GM21515 (cell line): Measurements from ENCODE around the gene ABCB9.

Experiments used
- ATAC-seq: cut with Tn5 transposase; IDR thresholded peaks from one replicate; pipeline ENCODE4 v1.9.1; 2021; ENCODE audit not compliant: unreplicated experiment

Gene ABCB9

DNA sequence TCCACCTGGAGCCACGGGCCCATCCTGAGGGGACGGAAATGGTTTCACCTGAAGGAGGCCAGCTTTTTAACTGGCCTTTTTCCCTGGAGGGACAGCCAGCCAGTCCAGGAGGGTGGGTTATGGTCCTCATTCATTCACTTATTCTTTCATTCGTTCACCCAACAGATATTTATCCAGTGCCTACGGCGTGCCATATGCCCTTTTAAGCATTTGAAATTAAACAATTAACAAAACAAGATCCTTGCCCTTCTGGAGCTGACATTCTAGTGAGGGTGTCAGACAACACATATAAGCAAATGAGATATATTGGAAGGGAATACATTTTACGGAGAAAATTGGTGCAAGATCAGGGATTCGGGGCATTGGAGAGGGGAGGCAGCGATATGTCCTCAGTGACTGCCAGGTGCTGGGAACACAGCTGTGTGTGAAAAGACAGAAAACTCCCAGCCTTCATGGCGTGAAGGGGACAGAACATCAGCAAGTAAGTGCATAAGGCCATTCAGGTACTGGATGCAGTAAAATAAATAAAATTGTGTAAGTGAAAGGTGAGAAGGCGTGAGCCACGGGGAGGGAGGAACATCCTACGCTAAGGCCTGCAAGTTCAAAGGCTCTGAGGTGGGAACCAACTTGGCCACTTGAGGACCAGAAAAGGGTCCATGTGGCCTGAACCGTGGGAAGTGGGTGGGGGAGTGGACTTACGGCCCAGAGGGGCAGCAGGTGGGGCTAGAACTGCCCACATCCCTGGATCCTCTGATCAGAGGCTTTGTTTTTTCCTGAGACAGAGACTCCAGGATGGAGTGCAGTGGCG is 684 bp upstream of the ABCB9 start:
- ATAC-seq = no peak

DNA sequence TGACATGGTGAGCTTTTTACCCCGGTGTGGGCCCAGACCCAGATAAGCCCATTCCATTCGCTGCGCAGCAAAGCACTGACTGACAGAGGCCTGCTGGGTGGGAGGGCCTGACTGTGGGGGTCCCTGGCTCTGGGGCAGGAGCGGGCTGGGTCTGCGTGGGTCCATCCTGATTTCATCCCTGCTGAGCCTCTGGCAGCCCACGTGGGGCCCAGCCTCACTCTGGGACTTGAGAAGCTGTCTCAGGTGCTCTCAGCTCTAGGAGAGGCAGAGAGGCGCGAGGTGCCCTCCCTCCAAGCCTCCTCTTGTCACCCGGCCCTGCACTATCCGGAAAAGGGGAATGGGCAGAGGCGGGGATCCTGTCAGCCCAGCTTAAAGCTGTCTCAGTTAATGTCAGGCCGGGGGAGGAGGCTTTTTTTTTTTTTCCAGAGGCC is 927 bp downstream of the ABCB9 start:
- ATAC-seq = no peak

DNA sequence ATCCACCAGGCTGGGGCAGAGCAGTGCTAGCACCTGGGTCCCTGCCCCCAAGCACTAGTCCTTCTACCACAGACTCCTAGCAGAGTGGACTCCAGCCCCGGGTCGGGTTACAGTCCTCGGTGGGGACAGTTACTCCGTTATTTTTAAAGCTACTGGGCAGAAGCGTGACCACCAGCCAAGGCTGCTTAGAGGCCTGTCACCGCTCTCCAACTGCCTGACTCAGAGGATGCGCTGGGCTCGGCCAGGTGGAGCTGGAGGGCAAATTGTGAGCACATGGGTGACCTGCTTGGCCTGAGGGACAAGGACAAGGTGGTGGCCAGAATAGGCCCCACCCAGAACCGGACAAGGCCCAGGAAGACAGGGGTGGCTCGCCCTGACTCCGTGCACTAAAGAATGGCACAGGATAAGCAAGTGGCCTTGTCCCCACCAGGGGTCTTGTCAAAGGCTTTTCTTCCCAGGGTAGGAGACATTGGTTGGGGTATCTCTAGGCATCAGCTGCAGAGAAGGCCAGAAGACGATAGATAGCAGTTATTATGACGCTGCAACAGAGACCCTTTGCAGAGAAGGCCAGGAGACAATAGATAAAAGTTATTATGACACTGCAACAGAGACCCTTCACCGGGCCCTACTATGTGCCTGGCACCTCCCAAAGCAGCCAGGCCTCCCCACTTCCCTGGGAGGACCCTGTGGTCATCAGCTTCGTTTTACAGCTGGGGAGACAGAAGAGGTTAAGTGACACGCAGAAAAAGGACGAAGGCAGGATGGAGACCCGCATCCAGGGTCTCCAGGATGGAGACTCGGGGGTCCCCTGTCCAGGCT is 1.6 kb downstream of the ABCB9 start:
- ATAC-seq = no peak

DNA sequence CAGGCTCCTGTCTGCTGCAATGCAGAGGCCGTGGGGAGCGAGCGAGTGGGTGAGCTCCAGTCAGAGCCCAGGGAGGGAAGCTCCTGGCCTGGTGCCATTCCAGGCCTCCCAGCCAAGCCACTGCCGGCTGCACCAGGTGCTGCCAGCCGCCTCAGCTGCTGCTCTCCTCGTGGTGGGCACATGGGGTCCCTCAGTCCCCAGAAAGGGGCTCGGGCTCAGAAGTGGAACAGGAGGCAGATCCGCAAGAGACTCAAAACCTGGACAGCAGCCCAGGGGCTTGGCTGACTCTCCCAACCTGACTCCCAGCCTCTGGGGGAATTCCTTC is 2.4 kb downstream of the ABCB9 start:
- no peak for ATAC-seq

DNA sequence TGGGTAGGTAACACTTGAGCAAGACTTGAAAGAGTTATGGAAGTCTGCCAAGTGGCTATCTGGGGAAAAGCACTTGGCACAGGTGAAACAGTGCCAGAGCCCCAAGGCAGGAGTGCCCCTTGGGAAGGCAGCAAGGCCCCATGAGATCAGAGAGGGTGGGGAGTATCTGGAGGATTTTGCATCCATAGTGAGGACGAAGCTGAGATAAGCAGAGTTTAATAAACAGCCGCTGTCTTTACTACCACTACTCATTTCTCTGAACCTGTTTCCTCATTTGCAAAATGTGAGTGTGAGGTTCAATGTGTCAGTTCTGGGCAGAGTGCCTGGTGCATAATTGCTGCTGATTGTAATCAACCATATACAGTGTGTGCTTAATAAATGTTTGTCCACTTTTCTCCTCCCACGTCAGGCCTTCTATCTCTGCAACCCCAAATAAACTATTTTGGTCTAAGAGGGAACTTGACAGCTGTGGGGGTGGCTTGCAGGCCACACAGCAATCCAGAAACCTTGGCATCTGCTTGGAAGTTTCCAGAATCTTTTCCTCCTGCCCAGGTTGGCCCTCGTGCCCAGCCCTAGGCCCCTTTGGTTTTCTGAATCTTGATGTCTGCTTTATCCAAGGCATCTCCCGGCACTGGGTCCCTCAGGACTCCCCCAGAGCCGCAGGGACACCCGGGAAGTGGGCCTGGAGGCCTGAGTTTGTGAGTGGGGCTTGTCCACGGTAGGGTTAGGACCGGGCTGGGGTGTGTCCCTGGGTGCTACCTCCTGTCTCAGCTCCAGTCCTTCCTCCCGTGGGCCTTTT is 4.5 kb downstream of the ABCB9 start:
- no peak for ATAC-seq

DNA sequence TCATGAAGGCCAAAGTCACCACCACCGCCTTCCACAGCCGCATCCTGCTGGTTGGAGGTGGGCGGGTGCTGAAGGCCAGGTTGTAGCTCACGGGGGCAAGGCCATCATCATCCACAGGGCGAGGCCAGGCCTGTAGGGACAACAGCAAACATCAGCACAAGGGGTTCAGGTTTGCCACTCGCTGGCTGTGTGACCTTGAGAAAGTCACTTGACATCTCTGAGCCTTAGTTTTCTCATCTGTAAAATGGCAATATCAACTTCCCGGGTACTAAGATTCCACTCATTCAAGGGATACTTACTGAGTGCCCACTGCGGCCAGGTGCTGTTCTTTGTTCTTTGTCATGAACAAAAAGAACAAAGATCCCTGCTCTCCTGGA is 6.1 kb downstream of the ABCB9 start:
- no peak for ATAC-seq

DNA sequence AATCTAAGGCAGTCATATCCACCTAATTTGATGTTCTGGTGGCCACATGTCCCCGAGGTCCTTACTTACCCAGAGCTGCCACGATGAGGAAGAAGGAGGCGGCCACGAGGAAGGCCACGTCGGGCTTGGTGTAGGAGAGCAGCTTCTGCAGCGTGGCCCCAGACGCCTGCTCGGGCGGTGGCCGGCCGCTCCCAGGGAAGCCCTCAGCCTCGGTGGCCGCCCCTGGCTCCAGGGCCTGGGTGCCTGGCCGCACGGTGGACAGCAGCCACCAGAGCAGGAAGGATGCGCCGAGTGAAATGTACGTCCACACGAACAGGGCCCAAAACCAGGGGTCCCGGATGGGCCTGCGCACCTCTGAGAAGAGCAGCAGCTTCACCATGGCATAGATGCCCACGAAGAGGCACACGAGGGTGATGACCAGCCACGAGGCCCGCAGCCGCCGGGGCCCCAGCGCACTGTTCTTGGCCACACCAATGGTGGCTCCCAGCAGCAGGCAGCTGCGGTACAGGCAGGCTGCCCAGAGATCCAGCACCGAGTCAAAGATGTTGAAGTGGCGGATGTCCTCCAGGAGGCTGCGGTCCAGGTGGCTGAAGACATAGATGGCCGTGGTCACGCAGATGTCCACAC is 6.6 kb downstream of the ABCB9 start:
- ATAC-seq = no peak

DNA sequence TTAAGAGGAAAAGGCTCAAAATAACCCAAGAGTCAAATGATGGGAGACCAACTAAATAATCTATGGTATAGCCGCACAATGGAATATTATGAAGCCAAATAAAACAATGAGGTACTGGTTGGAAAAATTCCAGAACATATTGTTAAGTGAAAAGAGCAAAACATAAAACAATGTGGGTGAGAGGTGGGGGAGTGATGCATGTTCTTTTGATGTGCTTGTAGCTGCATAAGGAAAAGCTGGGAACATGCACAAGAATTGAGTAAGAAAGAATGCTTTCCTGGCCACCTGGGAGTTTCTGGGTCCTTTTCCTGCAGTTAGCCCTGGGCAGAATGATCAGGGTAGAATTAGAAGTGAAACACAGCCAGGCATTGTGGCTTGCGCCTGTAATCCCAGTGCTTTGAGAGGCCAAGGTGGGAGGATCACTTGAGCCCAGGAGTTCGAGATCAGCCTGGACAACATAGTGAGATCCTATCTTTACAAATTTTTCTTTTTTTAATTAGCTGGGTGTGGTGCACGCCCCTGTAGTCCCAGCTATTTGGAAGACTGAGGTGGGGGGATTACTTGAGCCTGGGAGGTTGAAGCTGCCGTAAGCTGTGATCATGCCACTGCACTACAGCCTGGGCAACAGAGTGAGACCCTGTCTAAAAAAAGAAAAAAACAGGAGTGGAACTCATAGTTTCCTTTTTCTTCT is 7.9 kb downstream of the ABCB9 start:
- no peak for ATAC-seq

DNA sequence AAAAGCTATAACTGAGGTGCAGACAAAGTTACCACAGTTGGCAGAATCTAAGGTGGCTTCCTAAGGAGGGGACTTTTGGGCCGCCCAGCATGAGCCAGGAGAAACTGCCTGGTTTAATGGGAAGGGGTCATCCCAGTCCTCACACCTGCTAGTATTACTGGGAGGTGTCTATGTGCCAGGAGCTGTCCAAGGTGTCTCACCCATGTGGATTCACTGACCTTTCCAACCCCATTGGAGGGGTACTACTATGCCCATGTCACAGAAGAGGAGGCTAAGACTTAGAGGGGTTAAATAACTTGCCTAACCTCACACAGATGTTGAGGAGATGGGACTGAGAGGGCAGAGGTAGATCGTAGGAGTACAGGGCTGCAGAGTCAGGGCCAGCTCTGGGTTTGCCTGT is 10.2 kb downstream of the ABCB9 start:
- no peak for ATAC-seq

DNA sequence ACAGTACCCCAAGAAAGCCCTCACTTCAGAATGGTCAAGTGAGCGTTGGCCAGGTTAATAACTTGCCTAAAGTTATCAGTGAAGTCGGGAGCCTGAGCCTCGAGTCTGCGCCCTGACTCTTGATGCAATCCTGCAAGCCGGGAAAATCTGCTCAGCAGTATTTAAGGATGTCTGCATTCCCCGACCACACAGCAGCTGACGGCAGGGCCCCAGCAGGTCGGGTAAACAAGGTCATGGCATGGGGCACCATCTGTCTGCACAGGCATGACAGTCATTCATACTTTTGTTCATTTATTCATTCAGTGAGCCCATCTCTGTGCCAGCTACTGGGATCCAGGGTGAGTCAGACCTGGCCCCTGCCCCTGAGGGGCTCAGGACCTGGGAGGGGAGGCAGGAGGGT is 11.1 kb downstream of the ABCB9 start:
- no peak for ATAC-seq

DNA sequence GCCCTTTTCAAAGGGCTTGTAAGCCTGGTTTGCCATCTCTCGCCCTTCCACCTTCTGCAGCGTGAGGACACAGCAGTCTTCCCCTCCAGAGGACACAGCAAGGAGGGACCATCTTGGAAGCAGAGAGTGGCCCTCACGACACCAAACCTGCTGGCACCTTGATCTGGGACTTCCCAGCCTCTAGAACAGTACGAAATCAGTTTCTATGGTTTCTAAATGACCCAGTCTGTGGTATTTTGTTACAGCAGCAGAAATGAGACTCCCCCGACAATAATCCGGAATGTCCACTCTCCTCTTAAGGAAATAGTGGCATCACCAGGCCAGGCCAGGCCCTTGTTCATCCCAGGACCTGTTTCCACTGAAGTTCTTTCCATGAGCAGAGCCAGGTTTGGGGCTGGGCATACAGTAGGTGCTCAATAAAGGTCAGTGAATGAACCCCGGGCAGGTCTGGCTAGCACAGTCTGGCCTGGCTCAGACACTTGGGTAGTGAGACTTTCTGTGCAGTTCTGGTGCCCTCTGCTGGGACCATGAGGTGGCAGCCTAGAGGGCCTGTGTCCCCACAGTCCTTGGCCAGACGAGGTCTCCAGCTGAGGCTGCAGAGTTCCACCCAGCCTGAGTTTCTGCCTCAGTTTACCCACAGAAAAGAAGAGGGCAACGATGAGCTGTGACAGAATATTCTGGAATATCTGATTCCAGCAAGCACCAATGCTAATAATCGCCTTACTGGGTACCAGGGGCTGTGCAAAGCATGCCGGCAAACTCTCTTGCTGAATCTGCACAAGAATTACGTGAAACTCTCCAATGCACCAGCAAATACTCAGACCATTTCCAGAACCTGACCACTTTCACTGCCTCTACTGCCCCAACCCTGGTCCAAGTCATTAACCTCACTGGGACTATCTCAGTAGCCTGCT is 14.0 kb downstream of the ABCB9 start:
- peak; percentile 63 for ATAC-seq

DNA sequence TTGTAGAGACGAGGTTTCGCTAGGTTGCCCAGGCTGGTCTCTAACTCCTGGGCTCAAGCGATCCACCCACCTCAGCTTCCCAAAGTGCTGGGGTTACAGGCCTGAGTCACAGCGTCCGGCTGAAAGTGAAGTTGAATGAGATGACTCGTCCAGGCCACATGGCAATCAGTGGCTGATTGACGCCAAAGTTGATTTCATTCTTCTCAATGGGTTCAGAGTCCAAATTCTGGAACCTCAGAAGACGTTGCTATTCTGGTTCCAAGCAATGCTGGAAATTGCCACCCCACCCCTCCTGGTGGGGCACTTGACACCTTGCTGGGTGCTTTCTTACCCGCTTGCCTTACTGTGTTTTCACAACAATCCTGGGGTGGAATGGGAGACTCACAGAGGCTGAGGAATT is 14.9 kb downstream of the ABCB9 start:
- no peak for ATAC-seq

DNA sequence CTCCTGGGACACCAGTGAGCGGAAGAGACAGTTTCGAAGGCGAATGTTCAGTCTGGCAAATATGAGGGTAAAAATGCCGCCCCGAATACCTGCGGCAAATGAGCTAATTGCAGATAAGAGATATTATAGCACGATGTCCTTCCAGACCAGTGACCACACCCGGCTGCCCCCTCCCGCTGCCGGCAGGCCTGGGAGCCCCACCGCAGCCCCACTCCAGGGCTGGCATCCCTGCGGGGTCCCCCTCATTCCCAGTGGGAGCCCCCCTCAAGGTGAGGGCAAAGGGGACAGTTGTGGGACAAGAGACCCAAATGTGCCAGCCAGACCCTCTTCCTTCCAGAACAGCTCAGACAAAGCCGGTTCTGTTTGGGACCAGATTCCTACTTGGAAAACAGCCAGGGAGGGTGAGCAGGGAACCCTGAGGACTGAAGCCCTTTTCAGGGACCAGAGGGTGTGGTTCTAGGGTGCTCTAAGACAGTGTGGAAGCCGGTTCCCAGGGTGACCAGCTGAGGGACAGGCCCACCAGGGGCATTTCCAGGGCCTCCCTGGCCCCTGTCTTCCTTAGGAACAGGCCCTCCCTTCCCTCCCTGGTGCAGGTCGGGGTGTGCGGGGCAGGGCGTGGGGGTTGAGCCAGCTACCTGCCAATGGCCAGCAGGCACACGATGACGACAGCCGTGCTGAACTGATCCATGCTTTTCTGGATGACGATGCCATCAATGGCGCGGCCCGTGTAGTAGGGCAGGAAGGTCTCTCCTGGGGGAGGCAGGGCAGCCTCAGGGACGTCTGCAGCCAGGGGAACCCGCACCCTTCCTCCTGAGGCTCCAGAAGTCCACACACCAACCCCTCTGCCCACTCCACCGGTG is 16.2 kb downstream of the ABCB9 start:
- no peak for ATAC-seq

DNA sequence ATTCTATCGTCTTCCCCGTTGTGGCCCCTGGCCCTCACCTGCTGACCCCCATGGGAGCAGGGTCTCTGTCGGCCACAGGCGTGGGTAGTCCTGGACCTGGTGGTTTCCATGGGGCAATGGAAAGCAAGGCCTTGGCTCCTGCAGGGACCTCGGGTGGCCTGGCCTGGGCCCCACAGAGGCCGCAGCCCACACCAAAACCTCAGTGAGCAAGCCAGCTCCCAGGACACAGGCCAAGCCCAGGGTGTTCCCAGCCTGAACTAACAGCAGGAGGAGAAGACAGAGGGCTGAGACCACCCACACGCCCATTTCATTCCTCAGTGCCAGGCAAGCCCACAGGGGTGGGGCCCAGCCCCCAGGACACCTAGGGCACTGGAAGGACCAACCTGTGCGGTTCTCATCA is 16.9 kb downstream of the ABCB9 start:
- no peak for ATAC-seq

DNA sequence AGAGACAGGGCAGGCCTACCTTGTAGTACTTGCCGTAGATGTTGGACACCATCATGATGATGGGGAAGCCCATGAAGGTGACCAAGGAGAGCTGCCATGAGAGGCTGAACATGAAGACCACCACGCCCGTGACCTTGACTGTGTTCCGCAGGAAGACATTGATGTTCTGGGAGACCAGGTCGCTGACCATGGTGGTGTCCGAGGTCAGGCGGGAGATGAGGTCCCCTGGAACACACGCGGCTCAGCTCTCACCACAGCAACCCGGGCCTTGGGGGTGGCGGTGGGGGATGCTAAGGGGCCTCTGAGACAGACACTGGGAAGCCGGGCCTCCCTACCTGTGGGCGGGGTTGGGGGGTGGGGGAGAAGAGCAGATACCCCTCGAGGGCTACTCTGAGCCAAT is 17.7 kb downstream of the ABCB9 start:
- no peak for ATAC-seq

DNA sequence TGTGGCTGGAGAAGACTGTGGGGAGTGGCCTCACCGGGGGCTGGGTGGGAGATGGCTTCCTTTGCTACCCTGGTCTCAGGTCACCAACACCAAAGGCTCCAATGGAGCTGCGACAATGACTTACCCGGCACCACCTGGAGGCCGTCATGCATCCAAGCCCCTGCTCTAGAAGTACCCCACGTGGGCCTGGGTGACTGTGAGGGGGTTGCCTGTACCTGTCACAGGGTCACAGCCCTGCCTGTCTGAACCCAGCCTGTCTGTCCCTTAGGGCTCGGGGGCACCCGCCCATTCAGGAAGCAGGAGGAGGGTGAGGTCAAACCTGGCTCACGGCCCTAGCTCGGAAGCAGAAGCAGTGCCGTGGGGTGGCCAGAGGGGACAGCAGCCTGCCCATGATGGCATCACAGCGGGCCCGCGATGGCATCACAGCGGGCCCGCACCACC is 18.9 kb downstream of the ABCB9 start:
- ATAC-seq = no peak

DNA sequence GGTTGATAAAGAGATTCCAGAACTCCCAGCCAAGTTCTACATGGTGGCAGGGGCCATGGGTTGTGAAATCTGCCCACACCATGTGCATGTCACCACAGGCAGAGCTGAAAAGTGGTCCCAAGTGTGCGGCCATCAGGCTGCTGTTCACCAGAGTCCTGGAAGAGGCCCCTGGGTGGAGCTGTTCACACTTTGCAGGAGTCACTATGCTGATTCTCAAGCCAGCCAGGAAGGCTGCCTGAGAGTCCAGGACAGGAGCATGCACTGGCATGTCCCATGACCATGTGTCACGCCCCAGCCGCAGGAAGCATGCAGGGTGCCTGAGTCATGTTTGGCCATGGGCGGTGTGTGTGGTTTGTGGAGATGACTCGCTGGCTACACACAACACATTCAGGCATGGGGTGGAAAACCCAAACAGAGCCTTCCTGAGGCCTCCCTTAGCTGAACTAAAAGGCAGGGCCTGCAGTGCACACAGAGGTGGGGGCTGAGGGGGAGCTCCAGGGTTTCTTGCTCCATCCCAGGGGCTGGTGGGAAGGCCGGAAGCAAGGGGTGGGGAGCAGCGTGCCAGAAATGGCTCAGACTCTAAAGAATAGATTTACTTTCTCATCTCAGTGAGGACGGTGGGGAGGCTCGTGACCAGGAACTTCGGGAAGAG is 19.4 kb downstream of the ABCB9 start:
- peak; percentile 52 for ATAC-seq
